Astrocyte (in vitro differentiated cells and primary cell): Measurements from ENCODE around the gene CACNA1C.

Experiments used
- CTCF ChIP-seq: IDR thresholded peaks from 2 replicates; pipeline ENCODE4 v1.5.1; 2011; ENCODE audit warnings: low read depth, mild to moderate bottlenecking, inconsistent platforms, low read length, moderate library complexity; ENCODE audit not compliant: insufficient read depth
- EZH2 ChIP-seq: IDR thresholded peaks from 2 replicates; pipeline ENCODE4 v1.6.1; 2012; ENCODE audit warnings: mild to moderate bottlenecking, low read length, inconsistent platforms; ENCODE audit not compliant: insufficient read depth

GRCh38 chr12:2488596-2488995 is 435.8 kb downstream of the CACNA1C start:
- TF ChIP-seq CTCF (no peak), EZH2 (no peak)
